ENCODE measurements around the gene CCDC149. TPM values are rescaled to one million over a fixed set of nuclear protein-coding genes. Genes with fewer than 3 reads are reported as not detected.

The CCDC149 gene
- total RNA-seq, 1 experiment from 2014 or later, result 7.9 TPM

DNA sequence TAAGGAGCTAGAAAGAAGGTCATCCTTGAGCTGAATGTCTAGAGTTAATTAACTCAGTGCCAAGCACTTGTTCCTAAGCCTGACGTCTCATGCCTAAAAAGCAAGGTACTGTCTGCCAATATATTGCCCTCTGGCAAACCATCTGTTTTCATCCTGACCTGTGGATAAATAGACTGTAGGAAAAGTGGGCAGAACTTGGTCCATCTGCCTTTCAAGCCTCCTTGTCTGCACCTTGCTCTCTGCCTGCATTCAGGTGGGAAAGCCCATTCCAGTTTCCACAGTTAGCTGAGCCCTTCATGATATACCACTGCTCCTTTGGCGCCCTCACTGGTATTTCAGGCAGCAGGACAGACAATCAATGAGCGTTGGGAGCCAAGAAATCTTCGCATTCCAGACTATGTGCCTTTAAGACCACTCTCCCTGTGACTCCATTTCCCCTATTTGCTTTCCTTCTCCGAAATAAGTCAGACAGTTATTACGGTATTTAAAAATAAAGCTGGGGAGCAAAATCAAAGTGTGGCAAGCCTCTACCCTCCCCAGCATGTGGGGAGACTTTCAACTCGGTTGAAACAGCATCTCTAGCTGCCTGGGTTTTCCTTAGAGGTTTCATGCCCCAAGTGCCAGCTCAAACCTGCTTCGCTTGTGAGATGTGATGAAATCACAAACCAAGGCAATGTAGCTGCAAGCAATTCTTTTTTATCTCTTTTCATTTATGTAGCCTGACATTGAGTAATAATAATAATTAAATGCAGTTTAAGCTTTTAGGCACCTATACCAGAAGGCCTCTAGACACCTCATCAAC lies 2.5 kb upstream of the CCDC149 start:
- Histone ChIP-seq H3K9me3 (ENCODE audit: low read length) (no peaks in the 10 kb centered on the region), H2AFZ (ENCODE audit: low read length) (no peak overlapping the region), H3K27me3 (ENCODE audit: low read length) (no peaks in the 10 kb centered on the region), H3K4me2 (ENCODE audit: low read length) (no peak overlapping the region), H3K36me3 (ENCODE audit: low read depth, low read length) (peaks cover 4% of the 10 kb centered on the region), H3K27ac (ENCODE audit: low read length) (no peak overlapping the region), H4K20me1 (ENCODE audit: low read length) (no peaks in the 10 kb centered on the region), H3K4me1 (ENCODE audit: insufficient read depth, low read length) (peaks cover 11% of the 10 kb centered on the region), H3K79me2 (ENCODE audit: low read length) (peaks cover 8% of the 10 kb centered on the region; the same call in 1 of the 2 replicates), H3K9ac (ENCODE audit: low read length) (no peak overlapping the region), H3K9me2 (replicated peaks; ENCODE audit: low read length) (no peaks in the 10 kb centered on the region), H3F3A (ENCODE audit: low read length, unreplicated experiment) (no peaks in the 10 kb centered on the region), H3K4me3 (ENCODE audit: low read length) (no peak overlapping the region)
- intact Hi-C loops (cut with micrococcal nuclease), result loop anchor here (10.0 kb wide), 1 partner anchor 441 kb away; no protein-coding TSS in a partner anchor
- no peak for ATAC-seq
- BruUV-seq (replicated peaks), result no TSS peak
- ChIA-PET POLR2A (ENCODE audit: unreplicated experiment) (no interaction called here), CTCF (no interaction called here)
- DNase-seq, result peak; percentile 22
- no peak for TF ChIP-seq EZH2phosphoT487 (IDR thresholded peaks at IDR 0.05; ENCODE audit: borderline replicate concordance, low read length)
- TF ChIP-seq, protein P1, sequence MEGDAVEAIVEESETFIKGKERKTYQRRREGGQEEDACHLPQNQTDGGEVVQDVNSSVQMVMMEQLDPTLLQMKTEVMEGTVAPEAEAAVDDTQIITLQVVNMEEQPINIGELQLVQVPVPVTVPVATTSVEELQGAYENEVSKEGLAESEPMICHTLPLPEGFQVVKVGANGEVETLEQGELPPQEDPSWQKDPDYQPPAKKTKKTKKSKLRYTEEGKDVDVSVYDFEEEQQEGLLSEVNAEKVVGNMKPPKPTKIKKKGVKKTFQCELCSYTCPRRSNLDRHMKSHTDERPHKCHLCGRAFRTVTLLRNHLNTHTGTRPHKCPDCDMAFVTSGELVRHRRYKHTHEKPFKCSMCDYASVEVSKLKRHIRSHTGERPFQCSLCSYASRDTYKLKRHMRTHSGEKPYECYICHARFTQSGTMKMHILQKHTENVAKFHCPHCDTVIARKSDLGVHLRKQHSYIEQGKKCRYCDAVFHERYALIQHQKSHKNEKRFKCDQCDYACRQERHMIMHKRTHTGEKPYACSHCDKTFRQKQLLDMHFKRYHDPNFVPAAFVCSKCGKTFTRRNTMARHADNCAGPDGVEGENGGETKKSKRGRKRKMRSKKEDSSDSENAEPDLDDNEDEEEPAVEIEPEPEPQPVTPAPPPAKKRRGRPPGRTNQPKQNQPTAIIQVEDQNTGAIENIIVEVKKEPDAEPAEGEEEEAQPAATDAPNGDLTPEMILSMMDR (conservative IDR thresholded peaks at IDR 0.05; ENCODE audit: low read depth, low read length), result peak; percentile 24; the same call in 1 of the 2 replicates

DNA sequence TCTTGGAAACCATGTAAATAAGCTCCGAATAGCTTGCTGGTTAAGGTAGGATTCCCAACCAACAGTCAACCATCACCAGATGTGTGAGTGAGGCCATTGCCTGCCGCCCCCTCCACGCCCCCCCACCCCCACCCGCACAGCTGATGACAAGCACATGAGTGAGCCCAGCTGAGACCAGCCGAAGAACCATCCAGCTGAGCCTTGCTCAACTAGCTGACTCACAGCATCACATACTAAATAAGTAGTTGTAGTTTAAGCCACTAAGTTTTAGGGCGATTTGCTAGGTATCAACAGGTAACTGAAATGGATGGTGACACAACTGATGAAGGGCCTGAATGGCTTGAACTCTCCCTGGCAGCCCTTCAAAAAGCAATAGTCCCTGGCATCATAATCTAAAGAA lies 1.6 kb upstream of the CCDC149 start:
- intact Hi-C loops (cut with micrococcal nuclease), result loop anchor here (5.0 to 10.0 kb wide), 3 partner anchors 72 to 440 kb away; partner anchors contain the start of gene SOD3
- Histone ChIP-seq H3K79me2 (ENCODE audit: low read length) (peaks cover 8% of the 10 kb centered on the region; the same call in 1 of the 2 replicates), H2AFZ (ENCODE audit: low read length) (no peak overlapping the region), H3K27me3 (ENCODE audit: low read length) (no peaks in the 10 kb centered on the region), H3K9ac (ENCODE audit: low read length) (no peak overlapping the region), H3K36me3 (ENCODE audit: low read depth, low read length) (peaks cover 13% of the 10 kb centered on the region), H3K4me3 (ENCODE audit: low read length) (no peak overlapping the region), H3K27ac (ENCODE audit: low read length) (no peak overlapping the region), H3F3A (ENCODE audit: low read length, unreplicated experiment) (no peaks in the 10 kb centered on the region), H3K4me2 (ENCODE audit: low read length) (no peak overlapping the region), H3K9me3 (ENCODE audit: low read length) (no peaks in the 10 kb centered on the region), H3K9me2 (replicated peaks; ENCODE audit: low read length) (no peaks in the 10 kb centered on the region), H4K20me1 (ENCODE audit: low read length) (no peaks in the 10 kb centered on the region), H3K4me1 (ENCODE audit: insufficient read depth, low read length) (peaks cover 11% of the 10 kb centered on the region)
- ATAC-seq, result no peak
- ChIA-PET CTCF (no interaction called here), POLR2A (ENCODE audit: unreplicated experiment) (no interaction called here)
- no TSS peak for BruUV-seq (replicated peaks)
- TF ChIP-seq EZH2phosphoT487 (IDR thresholded peaks at IDR 0.05; ENCODE audit: borderline replicate concordance, low read length), result no peak
- TF ChIP-seq EZH2 (IDR thresholded peaks at IDR 0.05; ENCODE audit: low read length, unreplicated experiment), result no peak
- TF ChIP-seq, protein P1 (conservative IDR thresholded peaks at IDR 0.05; ENCODE audit: low read depth, low read length), result no peak
- DNase-seq, result no peak

DNA sequence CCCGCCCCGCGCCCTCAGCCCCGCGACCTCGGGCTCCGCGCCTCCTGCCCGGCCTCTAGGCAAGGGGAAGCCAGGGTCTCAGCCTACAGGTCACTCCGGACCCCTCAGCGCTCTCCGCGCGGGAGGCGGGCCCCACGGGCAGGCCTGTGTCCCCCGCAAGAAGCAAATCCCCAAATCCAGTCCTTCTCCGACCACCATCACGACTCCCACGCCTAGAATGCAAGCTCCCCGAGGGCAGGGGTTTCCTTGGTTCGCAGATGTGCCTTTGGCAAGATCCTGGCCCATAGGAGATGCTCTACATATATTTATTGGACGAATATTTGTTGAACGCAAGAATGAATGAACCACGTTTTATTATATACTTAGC lies 260 bp upstream of the CCDC149 start:
- Histone ChIP-seq H3K27me3 (ENCODE audit: low read length) (no peaks in the 10 kb centered on the region), H2AFZ (ENCODE audit: low read length) (peak overlapping the region; percentile 72; the same call in 1 of the 2 replicates), H3K36me3 (ENCODE audit: low read depth, low read length) (peaks cover 20% of the 10 kb centered on the region), H3K4me1 (ENCODE audit: insufficient read depth, low read length) (peaks cover 11% of the 10 kb centered on the region), H3K4me2 (ENCODE audit: low read length) (peak overlapping the region; percentile 74), H3K4me3 (ENCODE audit: low read length) (peak overlapping the region; percentile 59), H3K9me3 (ENCODE audit: low read length) (no peaks in the 10 kb centered on the region), H3K9me2 (replicated peaks; ENCODE audit: low read length) (no peaks in the 10 kb centered on the region), H4K20me1 (ENCODE audit: low read length) (no peaks in the 10 kb centered on the region), H3K27ac (ENCODE audit: low read length) (no peak overlapping the region), H3K79me2 (ENCODE audit: low read length) (peaks cover 8% of the 10 kb centered on the region; the same call in 1 of the 2 replicates), H3F3A (ENCODE audit: low read length, unreplicated experiment) (no peaks in the 10 kb centered on the region), H3K9ac (ENCODE audit: low read length) (no peak overlapping the region)
- intact Hi-C loops (cut with micrococcal nuclease), result loop anchor here (5.0 to 10.0 kb wide), 3 partner anchors 71 to 438 kb away; partner anchors contain the start of gene SOD3
- ATAC-seq, result no peak
- DNase-seq, result no peak
- ChIA-PET POLR2A (ENCODE audit: unreplicated experiment) (no interaction called here), CTCF (no interaction called here)
- TF ChIP-seq, protein P1 (conservative IDR thresholded peaks at IDR 0.05; ENCODE audit: low read depth, low read length), result no peak
- TF ChIP-seq EZH2phosphoT487 (IDR thresholded peaks at IDR 0.05; ENCODE audit: borderline replicate concordance, low read length) (no peak), EZH2 (IDR thresholded peaks at IDR 0.05; ENCODE audit: low read length, unreplicated experiment) (no peak)
- no TSS peak for BruUV-seq (replicated peaks)
